CD4-positive, alpha-beta memory T cell (primary cell): ENCODE measurements around the gene SNAP25. TPM values are rescaled to one million over a fixed set of nuclear protein-coding genes. Genes with fewer than 3 reads are reported as not detected.

ENCODE experiments used
- CTCF ChIA-PET: fragments of 350-600 bp; sonication (Branson Sonifier 250); formaldehyde crosslinking; loops from one replicate; lab custom pipeline; 2021; ENCODE audit warnings: inconsistent platforms; ENCODE audit not compliant: partially characterized antibody; lab: Charles Lee
- POLR2A ChIA-PET: fragments of 350-600 bp; sonication (Branson Sonifier 250); formaldehyde crosslinking; loops from one replicate; lab custom pipeline; 2021; ENCODE audit not compliant: partially characterized antibody; lab: Charles Lee
- DNase-seq, 5 donors: peaks; one replicate each; pipeline versions ENCODE4 v3.0.0 to v3.0.0-alpha.2; 2020 to 2022; ENCODE audit warnings: mixed read lengths in 1 of 5
- H3K27ac ChIP-seq: one replicate; pipeline ENCODE4 v1.7.0; 2013; ENCODE audit warnings: low read depth, low read length
- H3K27me3 ChIP-seq: 2 replicates; pipeline ENCODE4 v1.7.0; 2013; ENCODE audit warnings: mild to moderate bottlenecking, low read length, moderate library complexity; ENCODE audit not compliant: insufficient read depth
- H3K36me3 ChIP-seq: 2 replicates; pipeline ENCODE4 v1.7.0; 2013; ENCODE audit warnings: mild to moderate bottlenecking, low read length, moderate library complexity; ENCODE audit not compliant: insufficient read depth
- H3K4me1 ChIP-seq: 2 replicates; pipeline ENCODE4 v1.7.0; 2013; ENCODE audit warnings: mild to moderate bottlenecking, low read length, moderate library complexity; ENCODE audit not compliant: insufficient read depth
- H3K4me3 ChIP-seq, 2 donors: one replicate each; pipeline ENCODE4 v1.7.0; 2013; ENCODE audit warnings: low read length in 2 of 2, mild to moderate bottlenecking in 1 of 2
- H3K9me3 ChIP-seq, 2 donors: one replicate each; pipeline ENCODE4 v1.7.0; 2013; ENCODE audit warnings: low read length in 2 of 2, control low read depth in 1 of 2; ENCODE audit not compliant: control insufficient read depth in 1 of 2
- H3K27ac Mint-ChIP-seq, 7 donors: one replicate each; pipeline ENCODE4 v1.8.0; 2020 to 2021; ENCODE audit warnings: mixed read lengths in 7 of 7, mild to moderate bottlenecking in 6 of 7, inconsistent platforms in 3 of 7, moderate library complexity in 3 of 7
- H3K27me3 Mint-ChIP-seq, 2 donors: one replicate each; pipeline ENCODE4 v1.8.0; 2020 to 2021; ENCODE audit warnings: mixed read lengths in 2 of 2
- H3K36me3 Mint-ChIP-seq, 2 donors: one replicate each; pipeline ENCODE4 v1.8.0; 2020 to 2021; ENCODE audit warnings: mixed read lengths in 2 of 2, inconsistent platforms in 1 of 2, mild to moderate bottlenecking in 1 of 2
- H3K4me1 Mint-ChIP-seq, 4 donors: one replicate each; pipeline ENCODE4 v1.8.0; 2020 to 2021; ENCODE audit warnings: mixed read lengths in 4 of 4, mild to moderate bottlenecking in 1 of 4
- H3K4me3 Mint-ChIP-seq, 8 donors: one replicate each; pipeline ENCODE4 v1.8.0; 2020 to 2021; ENCODE audit warnings: mixed read lengths in 8 of 8, mild to moderate bottlenecking in 7 of 8, moderate library complexity in 6 of 8, inconsistent platforms in 3 of 8
- H3K9me3 Mint-ChIP-seq, 8 donors: one replicate each; pipeline ENCODE4 v1.8.0; 2020 to 2021; ENCODE audit warnings: mixed read lengths in 8 of 8, mild to moderate bottlenecking in 5 of 8, inconsistent platforms in 3 of 8, moderate library complexity in 1 of 8
- intact Hi-C: fragments of 100-400 bp; cut with micrococcal nuclease; formaldehyde crosslinking; loops from one replicate; pipeline ENCODE4 v1.15.1; 2023
- polyA plus RNA-seq, 2 donors: library from polyadenylated mRNA; unstranded; fragments of 300-500 nt; fragmentation: Illumina TruSeq; gene quantifications; one replicate each; pipeline ENCODE4 v1.2.3, GENCODE V29; 2021
- total RNA-seq, 2 experiments: library from RNA; stranded (reverse); gene quantifications; one replicate each; pipeline ENCODE4 v1.2.3, GENCODE V29; 2021

SNAP25 gene
- total and polyA plus RNA-seq, 4 experiments from 2014 or later: 0.14 TPM; not detected in 3

- POLR2A ChIA-PET: interaction anchor here (1.2 to 1.5 kb wide), 2 partner anchors 84 kb away, joined by 3 to 4 read pairs; partner anchors contain the start of genes MKKS and SLX4IP
- H3K27ac ChIP-seq: no peak overlapping the region
- peaks cover 12 to 30% (median 25%) of the 10 kb centered on the region in 4 donors for H3K4me1 Mint-ChIP-seq
Observed at GRCh38 chr20:10350188-10350842, 131.7 kb downstream of the SNAP25 start.

GRCh38 chr20:10352934-10353824, 134.5 kb downstream of the SNAP25 start:
- no peaks in the 10 kb centered on the region for H3K36me3 ChIP-seq
- H3K4me3 Mint-ChIP-seq: peak overlapping the region in 1 of 8 donors; percentile 2
- POLR2A ChIA-PET: no interaction called here
- no peaks in the 10 kb centered on the region for H3K36me3 Mint-ChIP-seq
- CTCF ChIA-PET: interaction anchor here (0.8 to 1.3 kb wide), 2 partner anchors 194 to 375 kb away, joined by 3 read pairs; no protein-coding TSS in a partner anchor
- H3K4me3 ChIP-seq: no peak overlapping the region
- peaks cover 0 to 2% (median 0%) of the 10 kb centered on the region in 8 donors for H3K9me3 Mint-ChIP-seq
- peak overlapping the region in 4 of 7 donors; percentile 7 to 52 (median 32) for H3K27ac Mint-ChIP-seq
- peaks cover 27% of the 10 kb centered on the region for H3K4me1 ChIP-seq
- DNase-seq: no peak
- H3K27ac ChIP-seq: no peak overlapping the region
- intact Hi-C loops: no loop called here
- no peaks in the 10 kb centered on the region for H3K9me3 ChIP-seq
- H3K27me3 Mint-ChIP-seq: no peaks in the 10 kb centered on the region
- peaks cover 12 to 30% (median 25%) of the 10 kb centered on the region in 4 donors for H3K4me1 Mint-ChIP-seq
- H3K27me3 ChIP-seq: no peaks in the 10 kb centered on the region

More at GRCh38 chr20:10350188-10350842, 131.7 kb downstream of the SNAP25 start:
- H3K4me3 Mint-ChIP-seq: peak overlapping the region; percentile 41 to 82 (median 74)
- intact Hi-C loops: loop anchor here (2.0 kb wide), 2 partner anchors 84 to 316 kb away; partner anchors contain the start of genes ANKEF1, MKKS and SLX4IP
- Histone ChIP-seq H3K4me1 (peaks cover 27% of the 10 kb centered on the region), H3K9me3 (no peaks in the 10 kb centered on the region), H3K27me3 (no peaks in the 10 kb centered on the region), H3K36me3 (no peaks in the 10 kb centered on the region), H3K4me3 (no peak overlapping the region)
- H3K36me3 Mint-ChIP-seq: no peaks in the 10 kb centered on the region
- H3K27ac Mint-ChIP-seq: peak overlapping the region; percentile 49 to 93 (median 88)
- CTCF ChIA-PET: interaction anchor here (1.0 kb wide), 1 partner anchor 31 kb away, joined by 3 read pairs; no protein-coding TSS in a partner anchor
- no peaks in the 10 kb centered on the region for H3K27me3 Mint-ChIP-seq
- no peak for DNase-seq
- H3K9me3 Mint-ChIP-seq: peaks cover 0 to 2% (median 0%) of the 10 kb centered on the region in 8 donors

- H3K4me1 ChIP-seq: peaks cover 12% of the 10 kb centered on the region
- no peaks in the 10 kb centered on the region for H3K27me3 ChIP-seq
- ChIA-PET POLR2A (no interaction called here), CTCF (no interaction called here)
- no peak overlapping the region for H3K4me3 Mint-ChIP-seq
- H3K27me3 Mint-ChIP-seq: no peaks in the 10 kb centered on the region
- no peaks in the 10 kb centered on the region for H3K36me3 ChIP-seq
- H3K9me3 ChIP-seq: no peaks in the 10 kb centered on the region
- peaks cover 0 to 3% (median 0%) of the 10 kb centered on the region in 8 donors for H3K9me3 Mint-ChIP-seq
- no peak overlapping the region for H3K27ac Mint-ChIP-seq
- no peaks in the 10 kb centered on the region for H3K36me3 Mint-ChIP-seq
- no peak overlapping the region for H3K27ac ChIP-seq
- intact Hi-C loops: loop anchor here (2.0 kb wide), 1 partner anchor 378 kb away; no protein-coding TSS in a partner anchor
- H3K4me1 Mint-ChIP-seq: peaks cover 6 to 14% (median 11%) of the 10 kb centered on the region in 4 donors
- no peak for DNase-seq
- no peak overlapping the region for H3K4me3 ChIP-seq
Observed at GRCh38 chr20:10356628-10357027, 138.0 kb downstream of the SNAP25 start.

Other genes starting within 250 kb of the SNAP25 start
- gene ANKEF1, start 183.8 kb upstream of the SNAP25 start, total RNA-seq: 1 to 10 TPM; 5.0 to 5.1 TPM
- gene ANKEF1, start 183.8 kb upstream of the SNAP25 start, polyA plus RNA-seq: 1 to 10 TPM; 5.2 to 7.8 TPM
- gene MKKS, start 215.4 kb downstream of the SNAP25 start, total RNA-seq: 10 to 100 TPM; 14.6 to 14.8 TPM
- 10 to 100 TPM; 34.3 to 34.9 TPM for gene MKKS, start 215.4 kb downstream of the SNAP25 start, polyA plus RNA-seq
- gene SLX4IP, start 216.5 kb downstream of the SNAP25 start, total RNA-seq: 1 to 10 TPM; 6.3 to 6.6 TPM
- gene SLX4IP, start 216.5 kb downstream of the SNAP25 start, polyA plus RNA-seq: 1 to 10 TPM; 1.5 to 1.7 TPM